Measurements from ENCODE around the gene JMJD6. TPM values are rescaled to one million over a fixed set of nuclear protein-coding genes. Genes with fewer than 3 reads are reported as not detected.

JMJD6 gene
- total and polyA plus RNA-seq, 2 of the 8 experiments (the other 6 are each of a cell fraction or from before 2014, with no cell fraction given), result 8.6 to 18.6 TPM

DNA sequence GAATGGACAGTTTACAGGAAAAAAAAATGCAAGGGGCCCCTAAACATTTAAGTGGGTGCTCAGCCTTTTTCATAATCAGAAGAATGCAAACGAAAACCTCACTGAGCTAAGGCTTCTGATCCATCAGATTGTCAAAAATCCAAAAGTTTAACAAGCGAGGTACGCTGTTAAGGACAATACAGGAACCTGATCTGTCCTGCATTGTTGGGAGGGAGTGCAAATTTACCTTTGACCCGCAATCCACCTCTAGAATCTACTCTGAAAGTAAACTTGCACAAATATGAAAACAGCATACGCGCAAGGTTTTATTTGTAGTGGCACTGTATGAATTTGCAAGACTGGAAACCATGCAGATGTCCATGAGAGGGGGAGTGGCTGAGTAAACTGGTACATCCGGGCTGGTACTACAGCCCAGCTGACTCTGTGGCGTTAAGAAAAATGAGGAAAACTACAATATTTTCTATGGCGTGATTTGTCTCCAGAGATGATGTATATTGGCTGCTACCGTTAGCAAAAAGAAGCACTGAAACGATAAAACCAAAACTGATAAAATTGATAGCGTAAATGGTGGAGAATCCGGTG, 54.0 kb downstream of the JMJD6 start:
- Histone ChIP-seq H4K5ac (ENCODE audit: insufficient read length, low read depth, low read length) (no peak overlapping the region), H2AFZ (ENCODE audit: low read length) (peak overlapping the region; percentile 81), H3K4me2 (ENCODE audit: insufficient read depth in 1 of 2, low read depth in 2 of 2, low read length in 2 of 2) (peak overlapping the region; percentile 76 to 88), H3K27ac (ENCODE audit: low read depth, low read length) (no peak overlapping the region; the same call in 1 of the 2 replicates), H3K4ac (replicated peaks; ENCODE audit: insufficient read length, low read depth, low read length) (no peak overlapping the region), H3K18ac (ENCODE audit: extremely low read depth, low read length) (0 out of 2 replicates have a peak overlapping the region, but pooled peaks have one; percentile 25), H3K14ac (ENCODE audit: insufficient read length) (no peak overlapping the region), H3K4me3 (ENCODE audit: extremely low read depth in 1 of 4, insufficient read depth in 2 of 4, low read depth in 3 of 4, low read length in 4 of 4) (peak overlapping the region; percentile 73 to 86 (median 80)), H3K4me1 (replicated peaks in 1 of 4; ENCODE audit: control insufficient read depth in 3 of 4, insufficient read depth in 4 of 4, low read length in 3 of 4) (peaks cover 3 to 10% (median 8%) of the 10 kb centered on the region in 4 experiments), H3K9ac (replicated peaks in 1 of 4; ENCODE audit: extremely low read depth in 1 of 4, low read depth in 3 of 4, low read length in 3 of 4) (peak overlapping the region in 3 of 4 experiments; percentile 60 to 89 (median 63); a peak in 6 of 7 replicates), H2BK5ac (ENCODE audit: low read depth, low read length) (peak overlapping the region; percentile 40), H3K79me1 (ENCODE audit: low read depth, low read length) (no peaks in the 10 kb centered on the region), H2BK15ac (ENCODE audit: low read length) (no peak overlapping the region), H4K20me1 (replicated peaks in 1 of 2; ENCODE audit: control insufficient read depth in 1 of 2, insufficient read depth in 2 of 2, low read length in 2 of 2) (no peaks in the 10 kb centered on the region), H3K23me2 (ENCODE audit: low read depth, low read length) (peaks cover 10% of the 10 kb centered on the region), H2BK120ac (replicated peaks; ENCODE audit: low read depth, low read length) (no peak overlapping the region), H2BK20ac (ENCODE audit: low read length) (no peak overlapping the region), H4K8ac (ENCODE audit: extremely low read depth, insufficient read depth, low read length) (no peak overlapping the region), H3K9me3 (ENCODE audit: insufficient read depth in 2 of 2, low read depth in 1 of 2, low read length in 1 of 2) (no peaks in the 10 kb centered on the region), H3K56ac (replicated peaks; ENCODE audit: insufficient read length, low read depth, low read length) (no peak overlapping the region), H3K79me2 (ENCODE audit: control insufficient read depth in 1 of 2, insufficient read depth in 2 of 2, low read length in 2 of 2) (no peaks in the 10 kb centered on the region), H3K36me3 (ENCODE audit: control insufficient read depth in 2 of 4, insufficient read depth in 4 of 4, low read length in 3 of 4) (no peaks in the 10 kb centered on the region), H4K91ac (replicated peaks; ENCODE audit: insufficient read length, low read length) (no peak overlapping the region), H2BK12ac (ENCODE audit: low read depth, low read length) (no peak overlapping the region), H2AK5ac (ENCODE audit: low read depth, low read length) (no peak overlapping the region), H3K27me3 (replicated peaks in 1 of 4; ENCODE audit: control insufficient read depth in 3 of 4, extremely low read depth in 1 of 4, insufficient read depth in 3 of 4, low read length in 3 of 4) (no peaks in the 10 kb centered on the region), H3K23ac (ENCODE audit: insufficient read length) (no peak overlapping the region)
- 60% methylated on average over 13 of the region's 13 CpGs; no CpG with 5 or more reads in 1 of the 2 experiments for WGBS, 2 experiments (ENCODE audit: extremely low coverage in 1 of 2, insufficient coverage in 1 of 2, insufficient read length in 1 of 2, insufficient replicate concordance in 2 of 2, low coverage in 1 of 2, low lambda C conversion rate in 2 of 2, missing lambda C conversion rate in 1 of 2)
- ChIA-PET POLR2A (ENCODE audit: partially characterized antibody) (interaction anchor here (1.0 to 2.1 kb wide), 12 partner anchors 10 to 141 kb away, joined by 3 to 18 read pairs (median 3); partner anchors contain the start of gene METTL23), CTCF (ENCODE audit: partially characterized antibody) (interaction anchor here (0.6 to 3.6 kb wide), 7 partner anchors 10 to 435 kb away, joined by 4 to 43 read pairs (median 5); no protein-coding TSS in a partner anchor)
- DNase-seq (ENCODE audit: low read depth in 1 of 2, low spot score in 2 of 2), result no peak
- no peak for FAIRE-seq
- TF ChIP-seq CHD1 (IDR thresholded peaks at IDR 0.05; ENCODE audit: low read depth, low read length), result no peak
- TF ChIP-seq CEBPB (IDR thresholded peaks at IDR 0.05; ENCODE audit: low read depth, low read length), result no peak
- TF ChIP-seq ASH2L (IDR thresholded peaks at IDR 0.05; ENCODE audit: low read length), result no peak
- TF ChIP-seq HDAC2 (IDR thresholded peaks at IDR 0.05; ENCODE audit: borderline replicate concordance in 1 of 2, low read depth in 2 of 2, low read length in 2 of 2), result no peak
- TF ChIP-seq, protein P1, sequence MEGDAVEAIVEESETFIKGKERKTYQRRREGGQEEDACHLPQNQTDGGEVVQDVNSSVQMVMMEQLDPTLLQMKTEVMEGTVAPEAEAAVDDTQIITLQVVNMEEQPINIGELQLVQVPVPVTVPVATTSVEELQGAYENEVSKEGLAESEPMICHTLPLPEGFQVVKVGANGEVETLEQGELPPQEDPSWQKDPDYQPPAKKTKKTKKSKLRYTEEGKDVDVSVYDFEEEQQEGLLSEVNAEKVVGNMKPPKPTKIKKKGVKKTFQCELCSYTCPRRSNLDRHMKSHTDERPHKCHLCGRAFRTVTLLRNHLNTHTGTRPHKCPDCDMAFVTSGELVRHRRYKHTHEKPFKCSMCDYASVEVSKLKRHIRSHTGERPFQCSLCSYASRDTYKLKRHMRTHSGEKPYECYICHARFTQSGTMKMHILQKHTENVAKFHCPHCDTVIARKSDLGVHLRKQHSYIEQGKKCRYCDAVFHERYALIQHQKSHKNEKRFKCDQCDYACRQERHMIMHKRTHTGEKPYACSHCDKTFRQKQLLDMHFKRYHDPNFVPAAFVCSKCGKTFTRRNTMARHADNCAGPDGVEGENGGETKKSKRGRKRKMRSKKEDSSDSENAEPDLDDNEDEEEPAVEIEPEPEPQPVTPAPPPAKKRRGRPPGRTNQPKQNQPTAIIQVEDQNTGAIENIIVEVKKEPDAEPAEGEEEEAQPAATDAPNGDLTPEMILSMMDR (IDR thresholded peaks at IDR 0.05; ENCODE audit: control extremely low read depth in 1 of 3, insufficient read depth in 1 of 3, low read depth in 1 of 3, low read length in 3 of 3), result no peak
- no peak for TF ChIP-seq MAFK (IDR thresholded peaks at IDR 0.05; ENCODE audit: low read depth, low read length)
- no peak for TF ChIP-seq SAP30 (IDR thresholded peaks at IDR 0.05; ENCODE audit: insufficient read depth, insufficient replicate concordance, low read length)
- TF ChIP-seq SP1 (IDR thresholded peaks at IDR 0.05; ENCODE audit: low read depth, low read length), result no peak
- no peak for TF ChIP-seq GABPA (IDR thresholded peaks at IDR 0.05; ENCODE audit: borderline replicate concordance, insufficient read depth, low read length)
- TF ChIP-seq KDM1A (IDR thresholded peaks at IDR 0.05; ENCODE audit: borderline replicate concordance, low read length), result no peak

Data from H1 (cell line).